Coronary artery (tissue), 2 donors: ENCODE data around the gene NEBL.

Source experiments
- DNase-seq: peaks from one replicate; pipeline ENCODE4 v3.0.0-alpha.2; 2017; ENCODE audit warnings: low spot score
- H3K27ac ChIP-seq, 2 donors: fragments of 200-600 bp; sonication (generic); one replicate each; pipeline ENCODE4 v1.5.1; 2016 to 2019
- H3K4me3 ChIP-seq: fragments of 200-600 bp; sonication (generic); 2 replicates; pipeline ENCODE4 v1.5.1; 2016; ENCODE audit warnings: mild to moderate bottlenecking, moderate library complexity
- CTCF ChIP-seq: fragments of 200-600 bp; sonication (generic); IDR thresholded peaks from one replicate; pipeline ENCODE4 v1.5.1; 2019; ENCODE audit warnings: antibody characterized with exemption

The NEBL gene

GRCh38 chr10:20920061-20920460, 22.9 kb upstream of the NEBL start:
- Histone ChIP-seq H3K27ac (no peak overlapping the region), H3K4me3 (no peak overlapping the region)
- TF ChIP-seq CTCF = no peak
- no peak for DNase-seq

GRCh38 chr10:20919481-20919880, 22.4 kb upstream of the NEBL start:
- DNase-seq = no peak
- Histone ChIP-seq H3K27ac (no peak overlapping the region), H3K4me3 (no peak overlapping the region)
- no peak for TF ChIP-seq CTCF

GRCh38 chr10:20916976-20917375, 19.9 kb upstream of the NEBL start:
- DNase-seq = no peak
- H3K4me3 ChIP-seq = no peak overlapping the region
- no peak for TF ChIP-seq CTCF
- no peak overlapping the region for H3K27ac ChIP-seq

GRCh38 chr10:20912969-20913368, 15.9 kb upstream of the NEBL start:
- Histone ChIP-seq H3K4me3 (no peak overlapping the region), H3K27ac (no peak overlapping the region)
- DNase-seq = no peak
- TF ChIP-seq CTCF = no peak

GRCh38 chr10:20911626-20912025, 14.5 kb upstream of the NEBL start:
- no peak overlapping the region for H3K27ac ChIP-seq
- TF ChIP-seq CTCF = no peak

GRCh38 chr10:20909801-20910200, 12.7 kb upstream of the NEBL start:
- TF ChIP-seq CTCF = no peak
- Histone ChIP-seq H3K4me3 (no peak overlapping the region), H3K27ac (no peak overlapping the region)
- no peak for DNase-seq

More at GRCh38 chr10:20911626-20912025, 14.5 kb upstream of the NEBL start:
- no peak overlapping the region for H3K4me3 ChIP-seq
- no peak for DNase-seq

GRCh38 chr10:20908391-20908790, 11.3 kb upstream of the NEBL start:
- Histone ChIP-seq H3K4me3 (no peak overlapping the region), H3K27ac (no peak overlapping the region)
- DNase-seq = no peak
- TF ChIP-seq CTCF = no peak
